Upper lobe of right lung (tissue), 1 donor: ENCODE data around the gene INPP5A. TPM values are rescaled to one million over a fixed set of nuclear protein-coding genes. Genes with fewer than 3 reads are reported as not detected.

Experiments used
- ATAC-seq: fragments of 200-7000 bp; cut with Tn5 transposase; one replicate; pipeline ENCODE4 v1.9.1; 2020; ENCODE audit warnings: mild to moderate bottlenecking, moderate library complexity
- DNase-seq: peaks from one replicate; pipeline ENCODE4 v3.0.0-alpha.2; 2020
- H3K27ac ChIP-seq: fragments of 200-600 bp; one replicate; pipeline ENCODE4 v1.8.0; 2022
- H3K27me3 ChIP-seq: fragments of 200-600 bp; one replicate; pipeline ENCODE4 v1.8.0; 2022; ENCODE audit warnings: mild to moderate bottlenecking
- H3K36me3 ChIP-seq: fragments of 200-600 bp; one replicate; pipeline ENCODE4 v1.8.0; 2022
- H3K4me1 ChIP-seq: fragments of 200-600 bp; one replicate; pipeline ENCODE4 v1.8.0; 2022
- H3K4me3 ChIP-seq: fragments of 200-600 bp; one replicate; pipeline ENCODE4 v1.8.0; 2022; ENCODE audit warnings: mild to moderate bottlenecking
- H3K9me3 ChIP-seq: fragments of 200-600 bp; one replicate; pipeline ENCODE4 v1.8.0; 2022
- CTCF ChIP-seq: fragments of 200-600 bp; IDR thresholded peaks from one replicate; pipeline ENCODE4 v1.8.0; 2022; ENCODE audit warnings: antibody characterized with exemption
- intact Hi-C: fragments of 100-400 bp; cut with DNase I; formaldehyde crosslinking; loops from one replicate; pipeline ENCODE4 v1.11.0; 2022
- total RNA-seq: library from RNA; stranded (reverse); fragmentation: NEBNext Ultra II Directional; extraction: Animal tissue kit (Norgen Biotek cat#: 25700); gene quantifications from one replicate; pipeline ENCODE4 v1.2.1, GENCODE V29; 2021
- donor health status: DM: no; HTN: yes; CAD: no; lungs with severe emphysema.

Gene INPP5A
- total RNA-seq, 1 donor from 2014 or later = 38.3 TPM

DNA sequence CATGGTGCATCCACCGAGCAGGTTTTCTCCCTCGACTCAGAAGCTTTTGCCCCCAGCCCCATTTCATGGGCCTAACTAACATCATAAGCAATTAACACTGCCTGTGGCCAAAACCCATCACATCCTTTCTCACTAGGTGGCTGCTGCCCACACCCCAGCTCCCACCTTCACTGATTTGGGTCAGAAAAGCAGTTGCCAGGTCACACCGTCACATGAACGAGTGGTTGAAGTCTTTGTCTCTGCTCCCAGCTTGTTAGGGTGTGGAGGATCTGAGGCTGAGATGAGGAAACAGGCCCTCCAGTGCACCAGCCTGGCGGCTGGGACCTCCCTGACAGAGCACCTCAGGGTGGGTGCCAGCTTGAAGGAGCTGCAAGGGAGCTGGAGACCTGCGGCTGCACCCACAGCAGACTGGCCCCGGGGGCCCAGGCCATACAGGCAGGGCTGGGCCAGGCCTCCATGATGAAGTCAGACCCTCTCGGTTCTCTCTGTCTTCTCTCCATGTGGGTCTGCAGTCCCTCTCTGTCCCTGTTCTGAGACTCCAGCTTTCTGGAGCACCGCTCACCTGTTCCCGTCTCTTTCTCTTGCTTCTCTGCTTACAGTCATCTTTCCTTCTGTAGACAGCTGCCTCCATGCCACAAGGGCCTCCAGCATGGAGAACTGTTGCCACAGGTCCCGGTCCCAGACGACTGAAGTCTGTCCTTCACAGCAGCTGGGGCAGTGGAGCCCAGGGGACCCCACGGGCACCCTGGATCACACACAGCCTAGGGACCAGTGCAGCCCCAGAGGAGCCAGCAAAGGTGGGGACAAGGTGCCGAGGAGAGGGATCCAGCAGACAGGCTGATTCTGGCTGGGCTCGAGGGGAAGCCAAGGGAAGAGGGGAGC lies 13.8 kb upstream of the INPP5A start:
- TF ChIP-seq CTCF = no peak
- no peaks in the 10 kb centered on the region for H3K27me3 ChIP-seq

GRCh38 chr10:132524443-132525285 lies 12.9 kb upstream of the INPP5A start:
- ATAC-seq (no peak), DNase-seq (no peak)
- Histone ChIP-seq H3K9me3 (no peaks in the 10 kb centered on the region), H3K27me3 (no peaks in the 10 kb centered on the region), H3K4me1 (peaks cover 21% of the 10 kb centered on the region), H3K36me3 (no peaks in the 10 kb centered on the region), H3K27ac (no peak overlapping the region), H3K4me3 (no peak overlapping the region)
- intact Hi-C loops = no loop called here
- no peak for TF ChIP-seq CTCF

More for the DNA sequence above, 13.8 kb upstream of the INPP5A start:
- Histone ChIP-seq H3K9me3 (no peaks in the 10 kb centered on the region), H3K4me3 (no peak overlapping the region), H3K36me3 (no peaks in the 10 kb centered on the region), H3K4me1 (peaks cover 29% of the 10 kb centered on the region), H3K27ac (no peak overlapping the region)
- ATAC-seq (no peak), DNase-seq (no peak)
- intact Hi-C loops = no loop called here

DNA sequence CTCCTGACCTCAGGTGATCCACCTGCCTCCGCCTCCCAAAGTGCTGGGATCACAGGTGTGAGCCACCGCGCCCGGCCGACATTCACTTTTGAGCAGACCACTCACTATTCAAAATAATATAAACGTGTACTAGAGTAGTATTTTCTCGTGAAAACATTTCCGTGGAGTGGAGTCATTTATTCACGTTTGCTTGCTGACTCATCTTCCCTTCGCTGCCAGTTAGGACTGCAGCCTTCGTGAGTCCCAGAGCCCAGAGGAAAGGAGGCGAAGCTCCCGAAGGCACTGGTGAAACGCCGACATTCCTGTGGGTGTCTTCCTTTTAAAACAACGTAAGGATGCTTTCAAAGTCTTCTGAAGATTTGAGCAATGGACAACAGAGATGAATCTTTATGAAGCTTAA lies 10.9 kb upstream of the INPP5A start:
- H3K4me1 ChIP-seq = peaks cover under 1% of the 10 kb centered on the region
- DNase-seq = no peak
- no peak overlapping the region for H3K27ac ChIP-seq
- H3K36me3 ChIP-seq = no peaks in the 10 kb centered on the region
- no peak for ATAC-seq
- no peaks in the 10 kb centered on the region for H3K27me3 ChIP-seq
- no peak for TF ChIP-seq CTCF
- intact Hi-C loops = no loop called here
- H3K4me3 ChIP-seq = no peak overlapping the region
- H3K9me3 ChIP-seq = no peaks in the 10 kb centered on the region

- H3K4me3 ChIP-seq = no peak overlapping the region
- no peaks in the 10 kb centered on the region for H3K27me3 ChIP-seq
- intact Hi-C loops = no loop called here
- TF ChIP-seq CTCF = no peak
- H3K9me3 ChIP-seq = no peaks in the 10 kb centered on the region
- no peaks in the 10 kb centered on the region for H3K4me1 ChIP-seq
- no peak overlapping the region for H3K27ac ChIP-seq
- DNase-seq = no peak
- ATAC-seq = peak; percentile 29
- H3K36me3 ChIP-seq = no peaks in the 10 kb centered on the region
Observed at GRCh38 chr10:132527339-132528063, 10.1 kb upstream of the INPP5A start.

- Histone ChIP-seq H3K27me3 (no peaks in the 10 kb centered on the region), H3K36me3 (no peaks in the 10 kb centered on the region), H3K27ac (no peak overlapping the region), H3K4me1 (no peaks in the 10 kb centered on the region), H3K4me3 (no peak overlapping the region), H3K9me3 (no peaks in the 10 kb centered on the region)
- no peak for DNase-seq
- intact Hi-C loops = no loop called here
- TF ChIP-seq CTCF = no peak
- ATAC-seq = peak; percentile 20
Observed at GRCh38 chr10:132528064-132528691, 9.4 kb upstream of the INPP5A start.
